Right ventricle myocardium superior (tissue), 1 donor: ENCODE data around the gene NAA50. TPM values are rescaled to one million over a fixed set of nuclear protein-coding genes. Genes with fewer than 3 reads are reported as not detected.

Experiments
- ATAC-seq: fragments of 200-7000 bp; cut with Tn5 transposase; one replicate; pipeline ENCODE4 v1.9.1; 2020; ENCODE audit warnings: mild to moderate bottlenecking; ENCODE audit not compliant: poor library complexity
- DNase-seq: peaks from one replicate; pipeline ENCODE4 v3.0.0-alpha.2; 2020
- intact Hi-C: fragments of 100-400 bp; cut with DNase I; formaldehyde crosslinking; loops from one replicate; pipeline ENCODE4 v1.11.2; 2022
- total RNA-seq: library from RNA; stranded (reverse); fragmentation: NEBNext Ultra II Directional; extraction: Animal tissue kit (Norgen Biotek cat#: 25700); gene quantifications from one replicate; pipeline ENCODE4 v1.2.1, GENCODE V29; 2021
- donor health status: DM: no; HTN: yes; CAD: no; lungs with severe emphysema.

The NAA50 gene
- total RNA-seq, 1 donor from 2014 or later: 77.5 TPM

DNA sequence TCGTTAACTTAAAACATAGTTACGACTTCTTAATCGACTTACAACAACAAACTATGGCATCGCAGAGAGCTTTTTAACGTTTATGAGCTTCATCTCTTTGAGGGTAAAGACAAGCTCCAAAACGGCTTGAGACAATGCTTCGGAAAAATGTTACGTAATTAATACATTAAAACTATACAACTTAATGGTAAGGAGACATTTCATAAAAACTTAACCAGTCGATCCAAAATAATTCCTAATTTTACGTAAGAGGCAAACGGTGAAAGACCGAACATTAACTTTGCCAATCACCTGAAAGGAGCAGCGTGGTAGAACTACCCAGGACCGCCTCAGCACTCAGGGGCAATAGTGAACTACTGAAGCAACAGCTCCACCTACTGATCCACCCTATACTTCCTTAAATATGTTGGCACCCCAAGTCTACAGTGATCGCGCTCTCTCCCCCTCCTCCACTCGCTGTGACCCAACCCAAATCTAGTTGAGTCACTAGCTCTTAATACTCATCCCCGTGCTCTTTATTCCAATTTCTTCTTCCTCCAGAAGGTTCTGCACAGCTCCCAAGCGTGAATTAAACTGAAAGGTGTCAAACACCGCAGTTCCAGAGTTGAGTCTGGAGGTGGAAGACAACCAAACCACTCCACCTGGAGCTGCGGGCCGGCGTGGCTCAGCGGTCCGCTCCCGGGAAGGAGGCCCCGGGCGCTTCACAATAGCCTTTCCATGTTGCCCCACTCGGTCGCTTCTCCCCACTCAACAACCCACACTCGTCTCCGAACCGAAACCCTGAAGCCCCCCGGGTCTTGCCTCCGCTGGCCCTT is 901 bp downstream of the NAA50 start:
- peak; percentile 70 for ATAC-seq
- DNase-seq: peak; percentile 54
- intact Hi-C loops: loop anchor here (10.0 kb wide), 2 partner anchors 120 to 230 kb away; partner anchors contain the start of gene SPICE1

DNA sequence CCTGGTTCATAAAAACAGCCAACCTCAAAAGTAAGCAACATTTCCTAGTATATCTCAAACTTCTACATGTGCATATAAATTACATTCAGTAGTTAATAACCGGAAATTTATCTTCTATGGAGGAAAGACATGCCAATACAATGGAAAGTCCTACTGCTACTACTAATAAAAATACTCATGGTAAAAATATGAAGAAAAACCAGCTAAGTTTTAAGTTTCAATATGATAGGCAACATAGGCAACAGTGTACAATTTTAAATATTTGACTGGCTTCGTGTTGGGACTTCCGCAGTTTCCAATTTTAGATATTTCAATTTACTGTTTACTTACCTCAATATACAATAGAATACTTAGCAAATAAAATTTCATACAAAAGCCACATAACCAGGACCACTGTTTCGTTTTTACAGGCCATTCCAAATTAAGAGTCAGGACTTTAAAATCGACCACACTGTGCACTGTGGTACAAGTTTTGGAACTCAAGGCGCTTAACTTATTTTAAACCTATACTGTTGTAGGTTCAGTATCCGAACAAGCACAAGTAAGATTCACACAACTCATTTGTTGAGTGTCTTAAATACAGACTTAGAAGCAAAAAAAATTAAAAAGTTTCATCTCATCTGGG is 2.9 kb downstream of the NAA50 start:
- ATAC-seq: no peak
- intact Hi-C loops: loop anchor here (10.0 kb wide), 2 partner anchors 118 to 228 kb away; partner anchors contain the start of gene SPICE1
- DNase-seq: no peak

DNA sequence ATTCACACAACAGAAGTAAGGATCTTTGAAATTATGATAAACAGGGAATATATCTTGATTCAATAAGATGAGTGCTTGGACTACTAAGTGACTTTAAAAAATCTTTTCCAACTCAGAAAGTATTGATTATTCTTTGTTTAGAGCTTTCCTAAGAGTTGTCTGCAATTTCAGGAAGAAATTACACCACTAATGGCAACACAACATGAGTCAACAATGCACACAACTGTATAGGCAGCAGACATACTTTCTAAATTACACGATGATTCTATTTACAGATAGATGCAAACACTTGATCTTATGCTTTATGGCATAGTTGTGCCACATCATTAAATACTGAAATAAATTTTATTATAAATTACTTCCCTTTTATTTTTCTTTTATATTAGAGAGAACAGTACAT is 4.4 kb downstream of the NAA50 start:
- intact Hi-C loops: loop anchor here (10.0 kb wide), 2 partner anchors 117 to 227 kb away; partner anchors contain the start of gene SPICE1
- DNase-seq (no peak), ATAC-seq (no peak)

DNA sequence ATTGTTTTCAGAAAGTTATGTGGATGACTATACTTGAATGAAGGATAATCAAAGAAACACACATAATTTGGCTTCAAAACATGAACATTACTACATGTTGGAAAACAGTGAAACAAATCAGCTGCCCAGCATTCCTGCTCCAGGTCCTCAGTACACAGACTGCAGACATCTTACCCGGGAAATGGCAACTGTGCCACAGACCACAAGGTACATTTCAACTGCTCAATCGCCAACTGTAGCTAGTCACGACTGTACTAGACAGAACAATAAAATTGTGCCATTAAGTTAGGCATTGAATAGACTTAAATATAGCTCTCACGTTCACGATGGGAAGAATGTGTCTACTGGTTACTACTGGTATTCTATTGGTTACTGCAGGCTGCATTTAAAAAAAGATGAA is 5.0 kb downstream of the NAA50 start:
- ATAC-seq (no peak), DNase-seq (no peak)
- intact Hi-C loops: loop anchor here (10.0 kb wide), 2 partner anchors 116 to 226 kb away; partner anchors contain the start of gene SPICE1

DNA sequence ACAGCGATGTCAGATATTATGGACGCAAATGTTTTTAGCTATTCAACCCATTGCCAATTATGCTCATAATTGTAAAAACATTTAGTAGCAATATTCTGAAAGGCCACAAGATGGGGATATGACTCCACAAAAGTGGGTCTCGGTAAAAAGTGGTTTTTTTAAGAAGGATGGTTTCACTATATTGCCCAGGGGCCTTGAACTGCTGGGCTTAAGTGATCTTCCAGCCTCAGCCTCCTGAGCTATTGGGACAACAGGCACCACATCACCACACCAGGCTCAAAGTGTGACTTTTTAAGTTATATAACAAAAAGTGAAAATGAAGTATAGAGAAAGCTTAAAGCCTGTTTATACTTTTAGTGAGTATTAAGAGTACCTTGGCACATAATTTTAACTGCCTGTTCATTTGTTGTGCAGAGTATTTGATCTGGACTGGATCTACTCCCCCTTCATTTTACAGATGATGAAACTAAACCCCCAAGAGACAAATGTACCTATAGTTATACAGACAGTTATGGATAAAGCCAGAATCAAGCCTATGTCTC is 9.4 kb downstream of the NAA50 start:
- DNase-seq (no peak), ATAC-seq (peak; percentile 74)
- intact Hi-C loops: no loop called here

DNA sequence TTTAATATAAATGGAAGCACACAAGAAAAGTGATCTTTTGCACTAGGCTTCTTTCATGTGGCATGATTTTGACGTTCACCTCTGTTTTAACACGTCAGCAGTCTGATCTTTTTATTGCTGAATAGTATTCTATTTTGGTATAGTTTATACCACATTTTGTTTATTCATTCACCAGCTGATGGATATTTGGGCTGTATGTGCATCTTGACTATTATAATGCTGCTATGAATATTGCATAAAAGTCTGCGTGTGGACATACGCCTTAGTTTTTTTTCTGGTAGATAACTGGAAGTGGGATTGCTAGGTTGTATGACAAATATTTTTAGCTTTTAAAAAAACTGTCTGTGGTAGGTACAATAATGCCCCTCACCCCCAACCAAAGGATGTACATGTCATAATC is 14.4 kb downstream of the NAA50 start:
- no peak for ATAC-seq
- intact Hi-C loops: no loop called here
- DNase-seq: no peak

DNA sequence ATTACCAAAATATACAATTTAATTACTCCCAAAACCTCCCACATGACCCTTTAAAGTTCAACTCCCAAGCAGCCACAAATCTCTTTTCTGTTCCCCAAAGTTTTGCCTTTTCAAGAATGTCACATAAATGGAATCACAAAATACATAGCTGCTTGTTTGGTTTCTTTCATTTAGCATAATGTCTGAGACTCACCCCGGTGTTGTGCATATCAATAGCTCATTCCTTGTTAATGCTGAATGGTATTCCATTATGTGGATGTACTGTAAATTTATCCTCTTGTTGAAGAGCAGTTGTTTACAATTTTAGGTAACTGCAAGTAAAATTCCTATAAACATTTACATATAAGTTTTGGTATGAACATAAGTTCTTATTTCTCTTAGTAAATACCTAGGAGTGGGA is 15.5 kb downstream of the NAA50 start:
- DNase-seq (no peak), ATAC-seq (no peak)
- intact Hi-C loops: no loop called here

DNA sequence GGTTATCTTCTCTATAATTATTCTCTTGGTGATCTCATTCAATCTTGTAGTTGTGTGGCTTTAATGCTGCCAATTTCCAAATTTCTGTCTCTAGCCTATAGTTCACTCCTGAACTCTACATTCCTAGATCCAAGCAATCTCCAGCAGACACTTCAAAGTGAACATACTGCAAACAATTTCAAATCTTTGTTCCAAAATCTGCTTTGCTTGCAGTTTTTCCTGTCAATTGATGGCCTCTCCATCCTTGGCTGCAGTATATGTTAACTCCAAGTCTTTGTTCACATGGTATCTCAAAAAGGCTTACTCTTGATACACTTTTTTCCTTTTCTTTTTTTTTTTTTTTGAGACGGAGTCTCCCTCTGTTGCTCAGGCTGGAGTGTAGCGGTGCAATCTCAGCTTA is 17.4 kb downstream of the NAA50 start:
- DNase-seq (no peak), ATAC-seq (no peak)
- intact Hi-C loops: no loop called here

DNA sequence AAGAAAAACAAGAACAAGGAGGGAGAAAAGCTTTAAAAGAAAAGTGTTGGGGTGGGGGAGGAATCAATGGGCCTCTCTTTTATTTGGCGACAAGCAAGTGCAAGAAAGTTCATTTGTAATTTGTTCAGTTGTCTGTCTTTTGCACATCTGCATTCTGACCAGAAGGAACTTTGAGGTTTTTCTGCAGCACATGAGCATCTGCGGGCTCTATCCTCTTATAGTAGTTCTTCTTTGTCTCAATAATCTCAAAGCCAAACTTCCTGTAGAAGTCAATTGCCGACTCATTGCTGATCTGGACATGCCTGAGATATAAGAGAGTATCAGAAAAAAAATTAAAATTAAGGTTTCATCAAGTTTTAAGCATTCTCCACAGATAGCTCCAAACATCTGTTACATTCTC is 24.4 kb downstream of the NAA50 start:
- DNase-seq (no peak), ATAC-seq (no peak)
- intact Hi-C loops: no loop called here

DNA sequence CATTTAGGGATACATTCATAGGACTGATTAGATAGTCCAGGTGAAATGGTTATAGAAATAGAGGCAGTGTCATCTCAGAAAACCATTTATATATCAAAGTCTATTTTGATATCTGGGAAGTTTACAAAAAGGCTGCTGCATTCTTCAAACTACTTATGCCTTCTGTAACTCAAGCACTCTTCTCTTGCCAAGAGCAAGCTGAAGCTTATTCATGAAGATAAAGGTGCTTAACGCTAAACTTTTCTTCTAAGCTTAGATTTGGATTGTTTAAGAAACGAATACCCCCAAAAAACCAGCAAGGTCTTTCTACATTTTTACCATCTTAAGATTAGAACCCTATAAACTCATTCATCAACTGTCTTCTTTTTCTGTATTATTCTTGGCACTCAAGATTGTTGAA is 26.3 kb downstream of the NAA50 start:
- ATAC-seq (no peak), DNase-seq (no peak)
- intact Hi-C loops: no loop called here

DNA sequence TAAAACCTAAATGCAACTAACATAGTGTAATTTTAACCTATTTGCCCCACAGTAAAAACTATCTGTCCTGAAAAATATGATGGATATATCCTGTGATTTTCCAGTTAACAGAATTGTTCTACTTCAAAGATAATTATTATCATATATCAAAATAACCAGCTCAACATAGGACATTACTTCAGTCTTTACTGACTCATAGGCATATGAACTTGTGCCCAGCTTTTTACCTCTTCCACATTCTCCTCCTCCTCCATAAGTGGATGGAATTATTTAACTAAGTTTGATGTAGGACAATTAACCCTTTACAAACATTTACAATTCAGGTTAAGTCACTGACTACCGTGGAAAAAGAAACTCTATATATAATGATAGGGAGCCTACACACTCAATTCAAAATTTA is 26.8 kb downstream of the NAA50 start:
- intact Hi-C loops: no loop called here
- DNase-seq (no peak), ATAC-seq (no peak)

DNA sequence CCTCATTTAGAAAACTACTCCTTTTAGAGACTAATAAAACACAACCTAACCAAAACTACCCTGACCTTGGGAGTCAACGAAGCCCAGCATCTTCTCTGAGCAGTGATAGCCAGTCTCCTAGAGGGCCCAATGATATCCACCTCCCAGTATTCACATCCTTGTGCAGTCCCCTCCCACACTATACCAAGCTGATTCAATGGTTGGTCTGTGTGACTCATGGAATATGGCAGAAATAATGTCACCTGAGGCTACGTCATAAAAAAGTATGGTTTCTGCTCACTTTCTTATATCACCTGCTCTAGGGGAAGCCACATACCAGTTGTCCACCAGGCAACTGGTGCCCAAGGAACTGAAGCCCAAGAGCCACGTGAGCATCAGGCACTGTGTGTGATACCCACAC is 28.2 kb downstream of the NAA50 start:
- no peak for DNase-seq
- intact Hi-C loops: no loop called here
- no peak for ATAC-seq

DNA sequence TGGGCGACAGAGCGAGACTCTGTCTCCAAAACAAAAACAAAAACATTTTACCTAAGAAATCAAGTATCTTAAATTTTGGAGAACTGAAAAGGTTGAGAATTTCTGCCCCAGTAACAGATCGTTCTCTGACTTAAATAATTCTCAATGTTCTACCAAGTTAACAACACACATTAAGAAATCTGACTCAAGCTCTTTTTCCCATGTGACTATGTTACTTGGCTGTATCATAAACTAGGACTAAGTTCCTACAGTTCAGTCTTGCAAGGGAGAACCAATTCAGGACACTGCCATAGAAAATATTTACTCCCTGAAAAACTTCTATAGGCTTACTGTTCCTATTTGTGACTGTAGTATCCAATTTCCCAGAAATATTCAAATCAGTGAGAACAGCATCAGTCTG is 28.7 kb downstream of the NAA50 start:
- intact Hi-C loops: no loop called here
- ATAC-seq (no peak), DNase-seq (no peak)

DNA sequence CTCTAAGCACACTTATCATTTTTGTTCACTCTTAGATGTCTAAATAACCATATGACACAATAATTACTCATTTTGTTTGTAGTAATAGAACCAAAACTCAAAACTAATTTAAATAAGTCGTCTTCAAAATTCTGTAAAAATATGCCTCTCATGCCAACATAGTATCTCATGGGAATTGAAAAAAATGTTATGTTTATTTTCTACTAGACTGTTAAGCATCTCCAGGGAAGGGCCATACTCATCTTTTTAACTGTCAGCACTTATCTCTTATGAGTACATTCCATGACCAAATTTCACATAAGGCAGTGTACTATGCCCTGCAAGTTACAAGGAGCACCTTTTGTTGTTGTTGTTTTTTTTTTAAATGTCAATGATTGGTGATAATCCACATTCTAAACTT is 31.3 kb downstream of the NAA50 start:
- DNase-seq (no peak), ATAC-seq (no peak)
- intact Hi-C loops: no loop called here

DNA sequence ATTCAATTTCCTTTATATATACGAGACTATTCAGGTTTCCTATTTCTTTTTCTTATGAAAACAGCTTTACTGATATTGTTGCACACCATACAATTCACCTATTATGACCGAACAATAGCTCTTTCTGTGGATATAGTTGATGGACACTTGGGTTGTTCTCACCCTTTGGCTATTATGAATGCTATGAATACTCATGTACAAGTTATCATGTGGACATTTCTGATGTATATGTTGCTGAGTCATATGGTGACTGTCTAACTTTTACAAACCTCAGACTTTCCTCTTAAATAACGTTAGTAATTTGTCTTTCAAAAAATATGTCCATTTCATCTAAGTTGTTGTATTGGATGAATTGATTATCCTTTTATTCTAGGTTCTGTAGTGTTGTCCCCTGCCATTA is 33.9 kb downstream of the NAA50 start:
- ATAC-seq: no peak
- DNase-seq: no peak

DNA sequence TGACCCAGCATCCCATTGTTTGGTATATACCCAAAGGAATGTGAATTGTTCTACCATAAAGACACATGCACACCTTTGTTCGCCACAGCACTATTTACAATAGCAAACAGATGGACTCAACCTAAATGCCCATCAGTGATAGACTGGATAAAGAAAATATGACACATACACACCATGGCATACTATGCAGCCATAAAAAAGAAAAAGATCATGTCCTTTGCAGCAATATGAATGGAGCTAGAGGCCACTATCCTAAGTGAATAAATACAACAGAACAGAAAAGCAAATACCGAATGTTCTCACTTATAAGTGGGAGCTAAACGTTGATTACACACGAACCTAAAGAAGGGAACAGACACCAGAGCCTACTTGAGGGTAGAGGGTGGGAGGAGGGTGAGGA is 38.2 kb downstream of the NAA50 start:
- no peak for DNase-seq
- intact Hi-C loops: no loop called here

More for the DNA sequence above, 33.9 kb downstream of the NAA50 start:
- intact Hi-C loops: no loop called here

DNA sequence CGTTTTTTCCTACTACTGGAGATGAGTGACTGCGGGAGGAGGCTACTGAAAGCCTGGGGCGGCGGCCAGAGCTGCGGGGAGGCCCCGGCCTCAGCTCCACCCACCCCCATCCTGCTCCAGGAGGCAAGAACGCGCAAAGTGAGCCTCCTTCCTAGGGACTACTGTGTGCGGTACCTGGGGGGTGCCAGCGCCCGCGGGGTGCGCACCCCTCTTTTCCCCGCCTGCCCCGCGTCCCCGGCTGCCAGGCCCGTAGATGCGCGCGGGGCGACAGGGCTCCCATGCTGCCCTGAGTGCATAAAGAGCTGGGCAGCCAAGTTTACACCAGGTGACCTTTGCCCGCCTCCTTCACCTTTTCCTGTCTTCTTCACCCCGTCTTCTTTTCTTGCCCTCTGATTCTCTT is 47.1 kb downstream of the NAA50 start:
- ATAC-seq: no peak
- DNase-seq: peak; percentile 57
- intact Hi-C loops: no loop called here

More for the DNA sequence above, 38.2 kb downstream of the NAA50 start:
- no peak for ATAC-seq

DNA sequence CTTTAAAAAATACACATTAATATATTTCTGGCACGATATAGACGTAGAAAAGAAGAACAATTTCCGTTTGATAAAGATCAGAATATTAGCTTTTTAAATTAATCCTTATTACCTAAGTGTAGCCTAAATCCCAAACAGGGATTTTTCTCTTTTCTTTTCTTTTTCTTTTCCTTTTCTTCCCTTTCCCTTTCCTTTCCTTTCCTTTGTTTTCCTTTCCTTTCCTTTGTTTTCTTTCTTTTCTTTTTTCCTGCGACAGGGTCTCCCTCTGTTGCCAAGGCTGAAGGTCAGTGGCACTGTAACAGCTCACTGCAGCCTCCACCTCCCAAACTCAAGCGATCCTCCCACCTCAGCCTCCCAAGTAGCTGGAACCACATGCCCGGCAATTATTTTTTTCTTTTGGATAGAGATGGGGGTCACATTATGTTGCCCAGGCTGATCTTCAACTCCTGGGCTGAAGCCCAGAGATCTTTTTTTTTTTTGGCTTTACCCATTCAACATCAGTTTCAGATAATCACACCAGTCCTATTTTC is 47.8 kb downstream of the NAA50 start:
- no peak for ATAC-seq
- DNase-seq: no peak
- intact Hi-C loops: no loop called here

DNA sequence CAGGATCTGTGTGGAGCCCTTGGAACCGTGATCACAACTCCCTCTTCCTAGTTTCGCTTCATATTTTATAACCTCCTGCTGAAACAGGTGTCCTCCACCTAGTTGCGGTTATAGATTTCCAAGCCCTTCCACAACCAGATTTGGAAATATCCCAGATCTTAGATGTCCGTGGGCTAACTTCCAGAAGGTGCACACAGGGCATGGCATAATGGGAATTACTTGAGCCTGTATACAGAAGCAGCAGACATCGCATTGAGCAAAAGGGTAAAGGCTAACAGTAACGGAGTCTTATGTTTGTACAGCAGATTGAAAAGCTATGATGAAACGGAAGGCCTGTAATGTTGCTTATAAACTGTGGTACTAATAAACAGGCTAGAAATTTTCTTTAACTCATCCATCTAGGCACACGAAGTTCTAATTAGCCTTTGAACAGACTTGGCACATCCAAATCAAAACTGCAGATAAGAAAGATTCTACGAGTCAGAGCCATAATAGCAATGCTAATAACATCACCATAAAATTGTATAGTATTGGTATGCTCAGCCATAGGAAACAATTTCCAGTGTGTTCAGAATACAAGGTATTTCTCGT is 48.5 kb downstream of the NAA50 start:
- DNase-seq (no peak), ATAC-seq (peak; percentile 8)
- intact Hi-C loops: no loop called here
